Adrenal gland (tissue), 12 donors: ENCODE results near the gene PAQR8. TPM values are rescaled to one million over a fixed set of nuclear protein-coding genes. Genes with fewer than 3 reads are reported as not detected.

ENCODE experiments used
- DNase-seq, 7 donors: peaks; one replicate each; pipeline ENCODE4 v3.0.0-alpha.2; 2019 to 2020
- H3K27ac ChIP-seq, 5 donors: fragments of 200-600 bp; sonication (generic) in 4 of 5; 1 replicate in 3 of 5; 2 replicates in 2 of 5; pipeline versions ENCODE4 v1.5.1 to v1.8.0; 2016 to 2020; ENCODE audit warnings: mild to moderate bottlenecking in 1 of 5
- H3K27me3 ChIP-seq: fragments of 200-600 bp; 2 replicates; pipeline ENCODE4 v1.8.0; 2021
- H3K36me3 ChIP-seq, 2 donors: fragments of 200-600 bp; replicated peaks in 1 of 2; 1 replicate in 1 of 2; 2 replicates in 1 of 2; pipeline versions ENCODE4 v1.5.1 to v1.8.0; 2018 to 2022
- H3K4me1 ChIP-seq, 2 donors: fragments of 200-600 bp; replicated peaks in 1 of 2; 1 replicate in 1 of 2; 2 replicates in 1 of 2; pipeline versions ENCODE4 v1.5.1 to v1.8.0; 2018 to 2021
- H3K4me3 ChIP-seq, 4 donors: fragments of 200-600 bp; sonication (generic) in 3 of 4; one replicate each; pipeline ENCODE4 v1.5.1; 2016 to 2018
- H3K9me3 ChIP-seq, 3 donors: fragments of 200-600 bp; sonication (generic) in 1 of 3; replicated peaks in 1 of 3; 1 replicate in 2 of 3; 2 replicates in 1 of 3; pipeline versions ENCODE4 v1.5.1 to v1.8.0; 2016 to 2021
- POLR2A ChIP-seq, 2 donors: fragments of 450-650 bp; IDR thresholded peaks; one replicate each; pipeline ENCODE4 v1.6.1; 2017; ENCODE audit warnings: antibody characterized with exemption in 2 of 2, mild to moderate bottlenecking in 2 of 2, moderate library complexity in 1 of 2
- WGBS, 4 donors: extraction: QIAGEN DNeasy Blood & Tissue Kit in 2 of 4; methylation state at CpG; one replicate each; pipeline versions ENCODE4 v1.1.5 to v1.1.7; 2013 to 2017; 5-methylcytosine and 5-hydroxymethylcytosine counted together
- intact Hi-C, 2 donors: fragments of 100-400 bp; cut with DNase I; formaldehyde crosslinking; loops; one replicate each; pipeline versions ENCODE4 v1.14.1 to v1.15.0; 2022 to 2023
- polyA plus RNA-seq, 3 donors: library from polyadenylated mRNA; stranded (reverse); fragments of 200-250 nt in 2 of 3; fragments of 350-450 nt in 1 of 3; fragmentation: Illumina TruSeq in 1 of 3; extraction: RNeasy Lipid Tissue Mini Kit (QIAGEN cat#74804) in 1 of 3; gene quantifications; one replicate each; pipeline ENCODE4 v1.2.3, GENCODE V29; 2013 to 2014
- total RNA-seq, 9 donors: library from RNA; depleted of rRNA in 4 of 9; stranded (reverse); fragments of >200 nt in 4 of 9; fragments of 120-200 nt in 1 of 9; fragmentation: NEBNext Ultra II Directional in 1 of 9; extraction: Animal tissue kit (Norgen Biotek cat#: 25700) in 1 of 9; gene quantifications; one replicate each; pipeline versions ENCODE4 v1.1.0 to v1.2.4, GENCODE V29; 2013 to 2023
- TF ChIP-seq, protein P1 (sequence below), 6 experiments: fragments of 450-650 bp in 4 of 6; fragments of 200-600 bp in 2 of 6; sonication (generic) in 1 of 6; IDR thresholded peaks; 1 replicate in 5 of 6; 2 replicates in 1 of 6; pipeline versions ENCODE4 v1.5.1 to v1.8.0; 2016 to 2021; ENCODE audit warnings: antibody characterized with exemption in 6 of 6, mild to moderate bottlenecking in 2 of 6, moderate library complexity in 1 of 6
- donor health status: healthy with polysubstance abuse.
- donor health status: Bipolar disorder and iron deficiency.
- donor health status: DM: yes; HTN: yes; CAD: no.
- donor health status: DM: no; HTN: no; CAD: no.
- donor health status: DM: no; HTN: no; CAD: no.
- donor health status: DM: yes; HTN: yes; CAD: no.

The PAQR8 gene
- total and polyA plus RNA-seq, 12 donors: 2.3 to 17.1 (median 6.2) TPM

DNA sequence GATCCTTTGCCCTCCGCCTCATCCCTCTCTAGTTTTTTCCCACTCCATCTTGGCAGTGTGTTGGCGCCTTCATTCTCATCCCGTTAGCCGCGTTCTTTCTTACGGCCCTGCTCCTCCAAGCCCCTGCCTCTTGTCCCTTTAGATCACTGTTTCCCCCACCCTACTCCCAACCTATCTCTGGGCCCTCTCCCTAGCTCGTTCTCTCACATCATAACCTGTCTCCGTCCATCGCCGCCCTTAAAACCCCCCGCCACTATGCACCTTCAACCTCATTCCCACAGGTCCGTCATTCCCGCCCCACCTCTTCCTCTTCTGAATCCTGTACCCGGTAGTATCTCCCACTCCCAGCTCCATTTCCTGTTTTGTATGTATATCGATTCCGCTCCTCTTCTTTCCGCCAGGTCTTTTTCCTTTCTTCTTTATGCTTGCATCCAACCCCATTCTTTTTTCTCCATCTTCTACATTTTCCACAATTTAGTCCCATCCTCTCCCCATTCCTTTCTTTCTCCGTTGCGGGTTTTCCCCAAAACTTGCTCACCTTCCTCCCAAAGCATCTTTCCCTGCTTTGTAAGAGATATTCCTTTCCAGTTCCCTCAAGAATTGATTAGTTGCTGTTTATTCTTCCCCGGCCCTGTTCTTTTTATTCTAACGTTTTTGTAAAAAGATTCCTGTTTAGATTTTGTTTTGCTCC is 58.9 kb downstream of the PAQR8 start:
- Histone ChIP-seq H3K4me3 (peak overlapping the region in 3 of 4 donors; percentile 1 to 83 (median 42)), H3K9me3 (no peaks in the 10 kb centered on the region), H3K36me3 (no peaks in the 10 kb centered on the region), H3K4me1 (peaks cover 7 to 19% of the 10 kb centered on the region in 2 donors), H3K27ac (peak overlapping the region in 2 of 5 donors; percentile 86 to 89), H3K27me3 (no peaks in the 10 kb centered on the region)
- WGBS, 4 donors: 2 to 3% (median 3%) methylated on average over 21 of the region's 21 CpGs
- no peak for TF ChIP-seq POLR2A (IDR thresholded peaks at IDR 0.05)
- TF ChIP-seq, protein P1, sequence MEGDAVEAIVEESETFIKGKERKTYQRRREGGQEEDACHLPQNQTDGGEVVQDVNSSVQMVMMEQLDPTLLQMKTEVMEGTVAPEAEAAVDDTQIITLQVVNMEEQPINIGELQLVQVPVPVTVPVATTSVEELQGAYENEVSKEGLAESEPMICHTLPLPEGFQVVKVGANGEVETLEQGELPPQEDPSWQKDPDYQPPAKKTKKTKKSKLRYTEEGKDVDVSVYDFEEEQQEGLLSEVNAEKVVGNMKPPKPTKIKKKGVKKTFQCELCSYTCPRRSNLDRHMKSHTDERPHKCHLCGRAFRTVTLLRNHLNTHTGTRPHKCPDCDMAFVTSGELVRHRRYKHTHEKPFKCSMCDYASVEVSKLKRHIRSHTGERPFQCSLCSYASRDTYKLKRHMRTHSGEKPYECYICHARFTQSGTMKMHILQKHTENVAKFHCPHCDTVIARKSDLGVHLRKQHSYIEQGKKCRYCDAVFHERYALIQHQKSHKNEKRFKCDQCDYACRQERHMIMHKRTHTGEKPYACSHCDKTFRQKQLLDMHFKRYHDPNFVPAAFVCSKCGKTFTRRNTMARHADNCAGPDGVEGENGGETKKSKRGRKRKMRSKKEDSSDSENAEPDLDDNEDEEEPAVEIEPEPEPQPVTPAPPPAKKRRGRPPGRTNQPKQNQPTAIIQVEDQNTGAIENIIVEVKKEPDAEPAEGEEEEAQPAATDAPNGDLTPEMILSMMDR (IDR thresholded peaks at IDR 0.05): no peak
- peak in 2 of 7 donors; percentile 26 to 67 for DNase-seq
- intact Hi-C loops: loop anchor here (10.0 kb wide), 2 partner anchors 84 to 154 kb away; partner anchors contain the start of gene TRAM2 (in 1 of the 2)

DNA sequence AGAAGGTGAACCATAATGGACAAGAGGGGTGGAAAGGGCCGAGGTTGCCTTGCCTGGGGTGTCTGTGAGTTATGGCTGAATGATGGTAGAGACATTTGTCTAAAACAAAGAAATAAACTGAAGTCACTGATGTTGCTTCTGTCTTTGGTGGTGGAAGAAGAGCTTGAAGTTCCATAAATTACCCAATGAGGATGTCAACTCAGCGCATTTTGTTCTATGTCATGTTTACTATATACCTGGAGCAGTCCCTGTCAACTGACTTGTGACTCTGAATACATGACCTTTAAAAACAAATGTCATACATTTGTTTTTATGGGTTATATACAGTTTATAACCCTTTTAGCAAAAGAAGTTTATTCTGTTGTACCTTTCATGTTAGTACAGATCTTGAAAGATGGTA is 60.2 kb downstream of the PAQR8 start:
- peaks cover 7 to 12% of the 10 kb centered on the region in 2 donors for H3K4me1 ChIP-seq
- WGBS, 4 donors: 88 to 95% (median 92%) methylated on average over 2 of the region's 2 CpGs
- intact Hi-C loops: loop anchor here (10.0 kb wide), 2 partner anchors 83 to 153 kb away; partner anchors contain the start of gene TRAM2 (in 1 of the 2)

GRCh38 chr6:52423448-52423847 is 61.5 kb downstream of the PAQR8 start:
- TF ChIP-seq, protein P1 (IDR thresholded peaks at IDR 0.05): no peak
- no peak for TF ChIP-seq POLR2A (IDR thresholded peaks at IDR 0.05)
- 82 to 87% (median 85%) methylated on average over 2 to 3 of the region's 3 CpGs for WGBS, 4 donors
- Histone ChIP-seq H3K9me3 (no peaks in the 10 kb centered on the region), H3K27me3 (no peaks in the 10 kb centered on the region), H3K4me3 (no peak overlapping the region), H3K27ac (peak overlapping the region in 1 of 5 donors; percentile 26), H3K36me3 (no peaks in the 10 kb centered on the region), H3K4me1 (peaks cover 7 to 12% of the 10 kb centered on the region in 2 donors)
- intact Hi-C loops: loop anchor here (10.0 kb wide), 2 partner anchors 81 to 151 kb away; partner anchors contain the start of gene TRAM2 (in 1 of the 2)
- DNase-seq: no peak

More for the DNA sequence above, 60.2 kb downstream of the PAQR8 start:
- no peak for DNase-seq
- no peaks in the 10 kb centered on the region for H3K36me3 ChIP-seq
- no peak for TF ChIP-seq POLR2A (IDR thresholded peaks at IDR 0.05)
- TF ChIP-seq, protein P1 (IDR thresholded peaks at IDR 0.05): no peak
- H3K27me3 ChIP-seq: no peaks in the 10 kb centered on the region
- H3K27ac ChIP-seq: no peak overlapping the region
- H3K4me3 ChIP-seq: no peak overlapping the region
- H3K9me3 ChIP-seq: no peaks in the 10 kb centered on the region

GRCh38 chr6:52423971-52424381 is 62.0 kb downstream of the PAQR8 start:
- TF ChIP-seq POLR2A (IDR thresholded peaks at IDR 0.05): no peak
- TF ChIP-seq, protein P1 (IDR thresholded peaks at IDR 0.05): no peak
- Histone ChIP-seq H3K27ac (peak overlapping the region in 2 of 5 donors; percentile 26 to 33), H3K36me3 (no peaks in the 10 kb centered on the region), H3K4me1 (peaks cover 7 to 12% of the 10 kb centered on the region in 2 donors), H3K9me3 (no peaks in the 10 kb centered on the region), H3K27me3 (no peaks in the 10 kb centered on the region), H3K4me3 (no peak overlapping the region)
- 89 to 95% (median 91%) methylated on average over 8 of the region's 8 CpGs for WGBS, 4 donors
- intact Hi-C loops: loop anchor here (10.0 kb wide), 2 partner anchors 81 to 151 kb away; partner anchors contain the start of gene TRAM2 (in 1 of the 2)
- no peak for DNase-seq
